Stimulated activated CD4-positive, alpha-beta T cell treated with anti-CD3 and anti-CD28 coated beads, Interleukin-1b, Interleukin-23, amount 100 ng/mL, for 48 hours (primary cell): ENCODE measurements around the gene WDR82.
A peak's percentile ranks its signal among the peaks of the same experiment; 100 is the strongest.

ENCODE experiments used
- DNase-seq: peaks from one replicate; pipeline ENCODE4 v3.0.0-alpha.2; 2020

Gene WDR82

GRCh38 chr3:52236424-52236886, 42.0 kb downstream of the WDR82 start:
- DNase-seq, result no peak

DNA sequence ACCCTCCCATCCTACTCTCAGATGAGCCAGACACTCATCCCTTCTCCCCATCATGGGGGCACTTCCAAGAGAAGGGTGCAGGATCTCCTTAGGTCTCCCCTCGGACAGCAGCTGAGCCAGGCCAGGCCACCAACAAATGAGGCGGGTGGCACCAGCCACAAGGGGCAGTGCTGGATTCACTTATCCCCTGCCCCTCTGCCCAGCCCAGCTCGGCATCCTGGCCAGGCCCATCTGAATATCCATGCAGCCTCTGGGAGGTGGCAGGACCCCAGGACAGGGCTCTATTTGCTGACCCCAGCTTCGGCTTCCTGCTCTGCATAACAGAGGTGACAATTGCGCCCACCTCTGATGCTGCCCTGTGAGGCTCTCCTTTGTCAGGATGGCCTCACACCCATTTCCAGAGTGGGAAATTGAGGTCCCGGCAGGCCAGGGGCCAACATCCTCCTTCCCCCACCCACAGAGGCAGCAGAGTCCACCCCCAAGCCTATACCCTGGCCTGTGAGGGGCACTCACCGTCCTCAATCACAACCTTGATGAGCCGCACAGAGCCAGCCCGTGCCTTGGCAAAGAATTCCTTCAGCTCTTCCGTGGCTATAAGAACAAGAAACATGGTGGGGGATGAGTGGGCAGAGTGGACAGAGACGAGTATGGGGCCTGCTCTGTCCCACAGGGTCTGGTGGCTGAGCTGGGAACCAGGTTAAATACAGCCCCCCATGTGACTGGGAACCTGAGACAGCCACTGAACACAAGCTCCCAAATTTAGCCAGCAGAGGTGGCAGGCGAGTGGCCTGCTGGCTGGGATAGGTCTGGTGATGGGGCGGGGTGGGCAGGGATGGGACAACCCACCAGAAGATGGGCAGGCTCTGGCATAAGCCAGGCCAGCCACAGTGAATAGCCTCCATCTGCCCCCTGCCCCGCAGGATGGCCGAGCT, 43.7 kb downstream of the WDR82 start:
- no peak for DNase-seq

DNA sequence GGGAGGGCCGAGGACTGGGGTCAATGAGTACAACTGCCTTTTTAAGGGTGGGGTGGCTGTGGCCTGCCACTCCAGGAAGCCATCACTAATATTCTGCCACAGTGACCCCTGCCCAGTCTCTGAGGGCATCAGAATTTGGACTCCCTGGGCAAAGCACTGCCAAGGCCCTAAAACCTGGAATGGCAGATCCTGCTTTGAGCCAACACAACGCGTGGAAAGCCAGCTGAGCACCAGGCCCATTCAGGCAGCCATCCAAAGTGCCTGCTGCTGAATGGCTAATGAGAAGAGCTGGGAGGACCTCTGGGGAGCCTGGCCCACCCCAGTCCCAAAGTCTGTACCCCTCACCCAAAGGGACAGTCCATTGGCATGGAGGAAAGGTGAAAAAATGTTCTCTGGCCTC, 44.5 kb downstream of the WDR82 start:
- no peak for DNase-seq

DNA sequence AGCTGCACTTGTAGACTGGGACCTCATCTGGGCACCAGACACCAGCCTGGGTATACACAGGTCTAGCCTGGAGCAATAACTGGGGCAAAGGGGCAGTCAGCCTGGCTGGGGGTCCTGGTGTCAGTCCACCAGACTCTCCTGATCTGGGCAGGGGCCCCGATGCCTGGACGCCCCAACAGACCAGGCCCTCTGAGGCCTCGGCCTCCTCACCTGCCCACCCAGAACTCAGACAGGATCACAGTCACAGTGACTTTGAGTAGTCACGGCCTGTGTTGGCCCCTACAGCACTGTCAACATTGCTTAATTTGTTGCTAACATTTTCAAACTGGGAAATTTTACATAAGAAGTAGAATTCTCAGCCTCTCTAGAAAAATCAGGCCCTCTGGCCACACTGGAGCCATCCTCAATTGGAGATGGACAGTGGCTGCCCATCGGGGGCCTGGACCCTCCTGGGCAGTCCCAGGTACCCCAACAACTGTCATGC, 45.3 kb downstream of the WDR82 start:
- DNase-seq, result no peak

GRCh38 chr3:52232279-52233107, 46.0 kb downstream of the WDR82 start:
- DNase-seq, result peak; percentile 46

GRCh38 chr3:52231502-52232278, 46.8 kb downstream of the WDR82 start:
- peak; percentile 84 for DNase-seq

DNA sequence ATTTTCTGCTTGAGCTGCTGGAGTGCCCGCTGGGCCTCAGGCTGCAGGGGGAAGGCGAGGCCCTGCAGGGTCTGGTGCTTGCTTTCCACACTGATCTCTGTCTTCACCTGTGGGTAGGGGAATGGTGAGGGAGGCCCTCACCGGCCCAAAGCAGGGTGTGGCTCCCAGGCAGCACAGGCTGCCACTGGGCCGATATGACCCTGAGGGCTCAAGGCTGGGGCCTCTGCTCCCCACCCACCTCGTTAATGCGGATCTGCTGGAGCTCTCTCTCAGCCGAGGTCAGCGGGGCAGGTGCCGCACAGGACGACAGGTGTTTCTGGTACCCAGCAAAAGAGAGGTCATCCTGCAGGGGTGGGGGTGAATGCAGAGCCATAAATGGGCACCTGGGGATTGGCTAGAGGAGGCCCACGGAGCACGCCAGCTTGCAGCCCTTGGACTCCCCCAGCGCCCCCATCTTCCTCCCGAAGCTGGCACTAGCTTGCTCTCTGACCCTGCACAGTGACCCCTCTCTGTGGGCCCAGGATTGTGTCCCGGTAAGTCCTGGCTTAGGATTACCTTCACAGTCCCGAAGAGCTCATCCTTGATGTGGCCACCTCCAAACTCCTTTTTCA, 47.5 kb downstream of the WDR82 start:
- DNase-seq, result no peak

- no peak for DNase-seq
These were observed 48.0 kb downstream of the WDR82 start for GRCh38 chr3:52230461-52230860.

- no peak for DNase-seq
These were observed 48.8 kb downstream of the WDR82 start for GRCh38 chr3:52229656-52230055.

- DNase-seq, result no peak
These were observed 49.6 kb downstream of the WDR82 start for GRCh38 chr3:52228751-52229291.

GRCh38 chr3:52228266-52228665, 50.2 kb downstream of the WDR82 start:
- no peak for DNase-seq

GRCh38 chr3:52227766-52228165, 50.7 kb downstream of the WDR82 start:
- no peak for DNase-seq

DNA sequence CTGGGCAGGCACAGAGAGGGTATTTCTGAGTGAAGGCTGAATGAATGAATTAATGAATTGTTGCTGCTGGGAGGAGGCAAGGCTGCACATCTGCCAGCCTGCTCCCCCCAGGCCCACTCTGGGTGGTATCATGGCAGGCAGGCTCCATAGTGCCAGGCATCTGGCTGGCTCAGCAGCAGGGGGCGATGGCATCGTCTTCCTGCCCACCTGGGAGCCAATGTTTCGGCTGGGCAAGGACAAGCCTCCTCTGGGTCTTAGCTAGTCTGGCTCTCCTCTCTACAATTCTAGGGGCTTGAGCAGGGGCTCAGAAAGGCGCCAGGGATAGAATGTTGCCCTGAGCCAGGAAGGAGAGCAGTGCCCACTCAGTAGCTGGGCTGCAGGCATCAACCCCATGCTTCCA, 51.3 kb downstream of the WDR82 start:
- DNase-seq, result no peak

DNA sequence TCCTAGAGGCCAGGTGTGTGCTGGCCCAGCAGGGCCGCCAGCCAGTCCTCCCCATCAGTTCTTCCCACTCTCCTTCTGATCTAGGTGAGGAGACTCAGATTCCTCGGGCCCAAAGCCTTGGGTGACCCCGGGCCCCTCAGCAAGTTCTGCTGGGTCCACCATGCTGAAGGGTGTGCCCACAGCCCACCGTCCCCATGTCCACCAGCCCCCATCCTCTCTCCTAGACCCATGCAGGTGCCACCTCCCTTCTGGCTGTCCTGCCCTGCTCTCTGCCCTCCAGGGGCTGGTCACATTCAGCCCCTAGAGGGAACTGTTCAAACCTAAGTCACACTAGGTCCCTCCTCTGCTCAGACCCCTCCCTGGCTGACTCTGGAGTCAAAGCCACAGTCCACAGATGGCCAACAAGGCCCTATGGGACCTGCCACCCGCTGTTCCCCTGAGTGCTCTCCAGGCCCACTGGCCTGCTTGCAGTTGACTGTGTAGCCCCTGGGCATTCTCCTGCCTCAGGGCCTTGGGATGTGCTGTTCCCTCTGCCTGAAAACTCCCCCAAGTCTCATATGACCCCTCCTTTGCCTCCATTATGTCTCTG, 52.1 kb downstream of the WDR82 start:
- DNase-seq, result no peak

DNA sequence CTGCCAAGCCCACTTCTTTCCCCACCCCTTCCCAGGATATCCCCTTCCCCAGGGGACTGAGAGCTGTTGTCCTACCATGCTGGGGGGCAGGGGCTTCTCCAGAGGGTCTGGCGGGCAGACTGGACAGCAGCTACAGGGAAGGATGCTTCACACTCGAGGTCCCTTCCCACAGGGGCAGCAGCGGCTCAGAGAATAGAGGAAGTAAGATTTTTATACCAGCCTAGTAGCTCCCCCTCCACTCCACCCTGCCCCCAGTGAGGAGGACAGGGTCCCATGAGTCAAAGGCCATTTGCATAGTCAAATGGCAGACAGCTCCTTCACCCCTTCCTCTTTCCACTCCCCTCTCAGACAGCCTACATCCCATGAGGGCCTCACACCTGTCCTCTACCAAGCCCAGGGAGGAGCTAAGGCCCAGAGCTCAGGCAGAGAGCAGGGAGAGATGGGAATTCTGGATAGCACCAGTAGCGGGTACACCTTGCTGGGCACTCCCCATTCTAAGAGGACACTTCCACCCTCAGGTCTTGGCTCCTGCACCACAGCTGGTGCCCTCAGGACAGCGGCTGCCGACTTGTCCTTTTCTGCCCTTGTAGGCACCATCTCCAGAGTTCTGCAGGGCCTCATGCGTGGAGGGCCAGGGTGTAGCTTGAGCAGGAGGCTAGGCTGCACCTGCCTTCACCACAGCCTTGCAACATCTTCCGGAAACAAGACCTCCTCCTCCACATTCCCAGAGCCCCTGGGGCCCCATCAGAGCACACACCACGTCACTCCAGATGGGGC, 52.8 kb downstream of the WDR82 start, which contains the start of gene TLR9:
Gene TLR9, minus strand, starts transcription at position 194 of the 777 bp plus-strand sequence. Its CDS starts 116 bp downstream, at position 78.
- no peak for DNase-seq

DNA sequence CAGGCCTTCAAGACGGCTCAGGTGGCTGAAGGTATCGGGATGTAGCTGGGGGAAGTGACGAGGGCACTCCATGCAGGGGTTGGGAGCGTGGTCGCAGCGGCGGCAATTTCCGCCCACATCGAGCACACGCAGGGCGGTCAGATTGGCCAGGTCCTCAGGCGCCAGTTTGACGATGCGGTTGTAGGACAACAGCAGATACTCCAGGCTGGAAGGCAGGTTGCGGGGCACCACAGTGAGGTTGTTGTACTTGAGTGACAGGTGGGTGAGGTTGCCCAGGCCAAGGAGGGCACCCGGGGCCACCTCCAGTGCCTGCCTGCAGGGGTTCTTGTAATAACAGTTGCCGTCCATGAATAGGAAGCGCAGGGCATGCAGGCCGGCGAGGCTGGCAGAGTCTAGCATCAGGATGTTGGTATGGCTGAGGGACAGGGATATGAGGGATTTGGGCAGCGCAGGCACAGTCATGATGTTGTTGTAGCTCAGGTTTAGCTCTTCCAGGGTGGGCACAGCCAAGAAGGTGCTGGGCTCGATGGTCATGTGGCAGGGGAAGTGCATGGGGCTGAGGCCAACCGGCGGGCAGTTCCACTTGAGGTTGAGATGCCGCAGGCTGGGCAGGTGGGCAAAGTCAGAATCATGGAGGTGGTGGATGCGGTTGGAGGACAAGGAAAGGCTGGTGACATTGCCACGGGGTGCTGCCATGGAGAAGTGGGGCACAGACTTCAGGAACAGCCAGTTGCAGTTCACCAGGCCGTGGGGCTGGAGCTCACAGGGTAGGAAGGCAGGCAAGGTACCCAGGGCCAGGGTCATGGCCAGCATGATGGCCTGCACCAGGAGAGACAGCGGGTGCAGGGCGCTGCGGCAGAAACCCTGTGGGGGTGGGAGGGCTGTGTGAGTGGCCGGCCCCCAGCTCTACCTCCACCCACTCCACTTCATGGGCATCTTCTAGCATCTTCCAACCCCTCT, 54.7 kb downstream of the WDR82 start:
- DNase-seq, result no peak

GRCh38 chr3:52222319-52223221, 55.9 kb downstream of the WDR82 start:
- DNase-seq, result no peak
